Mesendoderm (in vitro differentiated cells): ENCODE measurements around the gene OGG1.
A peak's percentile ranks its signal among the peaks of the same experiment; 100 is the strongest.

Experiments
- DNase-seq: peaks from one replicate; pipeline ENCODE4 v3.0.0; 2013
- H2AK5ac ChIP-seq: 2 replicates; pipeline ENCODE4 v1.6.1; 2013; ENCODE audit warnings: low read length, inconsistent platforms
- H2BK120ac ChIP-seq: 2 replicates; pipeline ENCODE4 v1.6.1; 2013; ENCODE audit warnings: low read depth, mild to moderate bottlenecking, low read length, moderate library complexity, mixed read lengths
- H2BK15ac ChIP-seq: replicated peaks from 2 replicates; pipeline ENCODE4 v1.6.1; 2013; ENCODE audit warnings: low read depth, mild to moderate bottlenecking, moderate library complexity
- H2BK5ac ChIP-seq: 2 replicates; pipeline ENCODE4 v1.6.1; 2013; ENCODE audit warnings: low read length, inconsistent platforms
- H3K18ac ChIP-seq: 2 replicates; pipeline ENCODE4 v1.6.1; 2013; ENCODE audit warnings: mild to moderate bottlenecking, low read length, mixed read lengths
- H3K23ac ChIP-seq: one replicate; pipeline ENCODE4 v1.6.1; 2013; ENCODE audit warnings: low read length
- H3K27ac ChIP-seq: 2 replicates; pipeline ENCODE4 v1.5.1; 2013; ENCODE audit warnings: low read depth, mild to moderate bottlenecking, inconsistent platforms, low read length, moderate library complexity
- H3K27me3 ChIP-seq: 2 replicates; pipeline ENCODE4 v1.6.1; 2013; ENCODE audit warnings: low read length, control low read depth, mild to moderate bottlenecking, inconsistent platforms; ENCODE audit not compliant: insufficient read depth, poor library complexity
- H3K36me3 ChIP-seq: 2 replicates; pipeline ENCODE4 v1.6.1; 2013; ENCODE audit warnings: low read length, inconsistent platforms; ENCODE audit not compliant: control insufficient read depth, insufficient read depth
- H3K4ac ChIP-seq: one replicate; pipeline ENCODE4 v1.6.1; 2013; ENCODE audit warnings: low read depth, mild to moderate bottlenecking, low read length, moderate library complexity
- H3K4me1 ChIP-seq: 2 replicates; pipeline ENCODE4 v1.6.1; 2013; ENCODE audit warnings: low read depth, low read length, inconsistent platforms; ENCODE audit not compliant: control insufficient read depth
- H3K4me2 ChIP-seq: 2 replicates; pipeline ENCODE4 v1.6.1; 2013; ENCODE audit warnings: low read length
- H3K4me3 ChIP-seq: 2 replicates; pipeline ENCODE4 v1.5.1; 2013; ENCODE audit warnings: mild to moderate bottlenecking, low read length
- H3K56ac ChIP-seq: one replicate; pipeline ENCODE4 v1.6.1; 2013; ENCODE audit warnings: low read length
- H3K79me1 ChIP-seq: 2 replicates; pipeline ENCODE4 v1.6.1; 2013; ENCODE audit warnings: low read length, inconsistent platforms
- H3K79me2 ChIP-seq: 2 replicates; pipeline ENCODE4 v1.6.1; 2013; ENCODE audit warnings: mild to moderate bottlenecking, low read length; ENCODE audit not compliant: control insufficient read depth, insufficient read depth
- H3K9ac ChIP-seq: 2 replicates; pipeline ENCODE4 v1.6.1; 2013; ENCODE audit warnings: low read length, inconsistent platforms
- H4K5ac ChIP-seq: one replicate; pipeline ENCODE4 v1.6.1; 2013; ENCODE audit warnings: low read length
- H4K8ac ChIP-seq: one replicate; pipeline ENCODE4 v1.6.1; 2013; ENCODE audit warnings: low read depth, mild to moderate bottlenecking, control low read depth, low read length, moderate library complexity
- WGBS: extraction: QIAGEN DNeasy Blood & Tissue Kit; methylation state at CpG from one replicate; pipeline ENCODE4 v1.1.7; 2013; ENCODE audit warnings: low lambda C conversion rate, missing lambda C conversion rate; ENCODE audit not compliant: insufficient coverage; ENCODE audit errors: extremely low coverage; 5-methylcytosine and 5-hydroxymethylcytosine counted together

Gene OGG1

DNA sequence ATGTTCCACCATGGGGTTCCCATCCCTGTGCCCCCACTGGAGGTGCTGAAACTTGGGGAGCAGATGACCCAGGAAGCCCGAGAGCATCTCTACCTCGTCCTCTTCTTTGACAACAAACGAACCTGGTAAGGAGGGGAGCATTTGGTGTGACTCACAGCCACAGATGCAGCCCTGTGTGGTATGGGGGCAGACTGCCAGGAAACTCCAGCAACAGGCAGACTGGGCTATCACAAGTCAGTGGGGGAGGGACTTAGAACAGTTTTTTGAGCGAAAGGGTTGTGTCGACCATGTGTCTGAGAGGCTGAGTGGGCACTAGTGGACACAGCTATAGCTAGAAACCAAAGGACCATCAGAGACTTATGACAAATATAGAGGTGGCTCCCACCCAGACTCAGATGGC lies 3.4 kb upstream of the OGG1 start:
- H3K23ac ChIP-seq = no peak overlapping the region
- no peak for DNase-seq
- no peaks in the 10 kb centered on the region for H3K27me3 ChIP-seq
- no peak overlapping the region for H4K8ac ChIP-seq
- no peak overlapping the region for H3K9ac ChIP-seq
- H3K36me3 ChIP-seq = peaks cover 31% of the 10 kb centered on the region
- no peak overlapping the region for H2BK5ac ChIP-seq
- no peak overlapping the region for H3K27ac ChIP-seq
- no peak overlapping the region for H3K4me3 ChIP-seq
- H3K4ac ChIP-seq = no peak overlapping the region
- peaks cover 5% of the 10 kb centered on the region for H3K79me1 ChIP-seq
- peaks cover 4% of the 10 kb centered on the region for H3K4me1 ChIP-seq
- no CpG with 5 or more reads among the region's 5 CpGs for WGBS
- no peak overlapping the region for H3K4me2 ChIP-seq
- no peak overlapping the region for H2BK120ac ChIP-seq
- H2BK15ac ChIP-seq = no peak overlapping the region
- no peak overlapping the region for H3K56ac ChIP-seq
- H3K18ac ChIP-seq = no peak overlapping the region
- H4K5ac ChIP-seq = no peak overlapping the region
- no peak overlapping the region for H2AK5ac ChIP-seq
- H3K79me2 ChIP-seq = peaks cover 2% of the 10 kb centered on the region

DNA sequence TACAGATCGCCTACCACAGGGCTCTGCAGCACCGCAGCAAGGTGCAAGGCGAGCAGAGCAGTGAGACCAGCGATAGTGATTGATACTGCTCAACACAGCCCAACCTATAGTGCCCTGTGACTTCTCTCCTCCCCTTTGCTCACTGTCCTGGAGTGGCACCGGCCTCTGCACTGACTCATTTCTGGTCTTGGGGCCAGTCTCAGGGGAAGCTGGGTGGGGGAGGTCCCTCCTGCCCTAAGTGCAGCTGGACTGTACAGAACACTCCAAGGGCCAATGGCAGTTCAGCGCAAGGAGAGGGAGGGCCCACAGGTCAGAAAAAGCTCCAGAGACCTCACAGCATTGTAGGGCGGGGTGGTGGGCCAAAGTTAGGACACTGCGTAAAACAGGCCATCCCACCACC lies 2.5 kb upstream of the OGG1 start:
- Histone ChIP-seq H3K4me3 (no peak overlapping the region), H3K23ac (no peak overlapping the region), H3K27me3 (no peaks in the 10 kb centered on the region), H3K79me1 (peaks cover 6% of the 10 kb centered on the region), H3K4me2 (no peak overlapping the region), H3K4ac (no peak overlapping the region), H4K5ac (no peak overlapping the region), H3K36me3 (peaks cover 26% of the 10 kb centered on the region), H2AK5ac (no peak overlapping the region), H2BK15ac (no peak overlapping the region), H3K79me2 (peaks cover 2% of the 10 kb centered on the region), H3K56ac (no peak overlapping the region), H2BK120ac (no peak overlapping the region), H3K27ac (no peak overlapping the region), H2BK5ac (no peak overlapping the region), H3K9ac (no peak overlapping the region), H4K8ac (no peak overlapping the region), H3K18ac (no peak overlapping the region), H3K4me1 (peaks cover 4% of the 10 kb centered on the region)
- WGBS = no CpG with 5 or more reads among the region's 8 CpGs
- no peak for DNase-seq

DNA sequence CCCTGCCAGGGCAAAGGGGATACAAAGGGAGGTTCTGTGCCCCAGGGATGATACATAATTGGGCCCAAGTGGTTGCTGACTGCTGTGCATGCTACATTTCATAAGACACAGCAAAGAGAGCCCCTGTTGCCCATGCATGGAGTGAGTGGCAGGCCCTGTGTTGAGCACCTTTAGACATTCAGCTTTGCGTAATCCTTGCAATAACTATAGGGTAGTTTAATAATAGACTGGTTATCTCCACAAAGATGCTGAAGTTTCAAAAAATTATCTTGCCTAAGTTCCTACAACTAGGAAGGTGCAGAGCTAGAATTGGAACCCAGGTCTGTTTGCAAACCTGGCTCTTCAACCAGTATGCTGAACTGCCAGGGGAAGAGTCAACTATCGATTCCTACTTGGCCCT lies 1.7 kb upstream of the OGG1 start:
- Histone ChIP-seq H3K36me3 (peaks cover 21% of the 10 kb centered on the region), H2BK120ac (no peak overlapping the region)
- WGBS = no CpG with 5 or more reads among the region's 2 CpGs

DNA sequence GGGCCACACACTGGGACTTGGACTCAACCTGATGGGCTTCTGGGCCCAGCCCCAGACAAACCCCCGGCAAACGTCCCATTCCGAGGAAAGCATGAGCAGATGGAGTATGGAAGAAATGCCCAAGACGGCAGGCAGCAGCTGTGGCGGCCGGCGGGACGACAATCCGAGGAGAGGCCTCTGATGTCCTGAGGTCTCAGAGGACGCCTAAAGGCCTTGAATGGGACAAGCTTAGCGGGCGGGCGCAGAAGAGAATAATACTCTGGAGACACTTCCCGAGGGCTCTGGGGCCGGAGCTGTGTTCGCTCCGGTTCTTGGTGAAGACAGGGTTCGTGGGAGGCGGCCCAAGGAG lies 482 bp upstream of the OGG1 start:
- peaks cover 15% of the 10 kb centered on the region for H3K36me3 ChIP-seq
- H2AK5ac ChIP-seq = no peak overlapping the region
- peak overlapping the region; percentile 58 for H2BK5ac ChIP-seq
- peak overlapping the region; percentile 73 for H3K4ac ChIP-seq
- no peak overlapping the region for H4K5ac ChIP-seq
- H3K4me2 ChIP-seq = peak overlapping the region; percentile 87
- peak overlapping the region; percentile 89 for H3K27ac ChIP-seq
- no peak overlapping the region for H4K8ac ChIP-seq
- no peak overlapping the region for H2BK15ac ChIP-seq
- no peak overlapping the region for H3K18ac ChIP-seq
- H3K23ac ChIP-seq = peak overlapping the region; percentile 74
- peaks cover 6% of the 10 kb centered on the region for H3K79me1 ChIP-seq
- DNase-seq = no peak
- H3K4me3 ChIP-seq = peak overlapping the region; percentile 66
- H3K9ac ChIP-seq = peak overlapping the region; percentile 92
- peaks cover 2% of the 10 kb centered on the region for H3K79me2 ChIP-seq
- no peak overlapping the region for H2BK120ac ChIP-seq
- H3K56ac ChIP-seq = peak overlapping the region; percentile 92
- H3K27me3 ChIP-seq = no peaks in the 10 kb centered on the region
- no CpG with 5 or more reads among the region's 19 CpGs for WGBS
- H3K4me1 ChIP-seq = peaks cover 4% of the 10 kb centered on the region

More for the DNA sequence above, 1.7 kb upstream of the OGG1 start:
- no peak overlapping the region for H3K27ac ChIP-seq
- no peak overlapping the region for H4K8ac ChIP-seq
- H3K9ac ChIP-seq = no peak overlapping the region
- H2AK5ac ChIP-seq = no peak overlapping the region
- H3K27me3 ChIP-seq = no peaks in the 10 kb centered on the region
- no peak overlapping the region for H3K4me3 ChIP-seq
- no peak overlapping the region for H3K4ac ChIP-seq
- H3K18ac ChIP-seq = no peak overlapping the region
- no peak for DNase-seq
- peaks cover 6% of the 10 kb centered on the region for H3K79me1 ChIP-seq
- peaks cover 2% of the 10 kb centered on the region for H3K79me2 ChIP-seq
- no peak overlapping the region for H3K56ac ChIP-seq
- H3K23ac ChIP-seq = no peak overlapping the region
- no peak overlapping the region for H2BK5ac ChIP-seq
- no peak overlapping the region for H3K4me2 ChIP-seq
- H2BK15ac ChIP-seq = no peak overlapping the region
- H3K4me1 ChIP-seq = peaks cover 4% of the 10 kb centered on the region
- no peak overlapping the region for H4K5ac ChIP-seq

DNA sequence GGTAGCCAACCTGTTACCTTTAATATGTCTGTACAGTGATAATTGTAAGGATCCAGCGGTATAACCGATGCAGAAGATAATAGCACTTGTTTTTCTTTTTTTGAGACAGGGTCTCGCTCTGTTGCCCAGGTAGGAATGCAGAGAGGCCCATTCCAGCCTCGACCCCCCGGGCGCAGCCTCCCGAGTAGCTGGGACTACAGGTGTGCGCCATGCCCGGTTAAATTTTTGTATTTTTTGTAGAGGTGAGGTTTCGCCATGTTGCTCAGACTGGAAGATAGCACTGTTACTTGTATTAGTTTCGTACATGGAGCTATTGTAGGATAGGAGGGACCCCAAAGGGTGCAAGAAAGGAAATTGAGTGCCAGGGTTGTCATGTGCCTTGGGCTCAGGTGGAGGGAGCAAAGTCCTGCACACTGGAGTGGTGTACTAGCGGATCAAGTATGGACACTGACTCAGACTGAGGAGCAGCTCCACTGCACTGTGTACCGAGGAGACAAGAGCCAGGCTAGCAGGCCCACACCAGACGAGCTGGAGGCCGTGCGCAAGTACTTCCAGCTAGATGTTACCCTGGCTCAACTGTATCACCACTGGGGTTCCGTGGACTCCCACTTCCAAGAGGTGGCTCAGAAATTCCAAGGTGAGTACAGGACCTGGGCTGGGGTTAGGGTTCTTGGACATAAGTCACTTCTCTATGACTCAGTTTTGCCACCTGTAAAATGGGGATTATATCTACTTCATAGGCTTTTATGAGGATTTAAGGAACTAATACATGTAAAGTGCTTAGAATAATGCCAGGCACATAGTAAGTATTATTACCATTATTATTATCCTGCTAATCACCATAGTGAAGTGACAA lies 1.0 kb downstream of the OGG1 start:
- Histone ChIP-seq H3K23ac (no peak overlapping the region), H4K8ac (no peak overlapping the region), H3K36me3 (peaks cover 7% of the 10 kb centered on the region), H3K18ac (no peak overlapping the region), H3K79me2 (peaks cover 2% of the 10 kb centered on the region), H3K56ac (peak overlapping the region; percentile 97), H3K27ac (no peak overlapping the region), H2BK5ac (no peak overlapping the region), H2BK120ac (no peak overlapping the region), H3K4me1 (peaks cover 4% of the 10 kb centered on the region), H3K4me2 (peak overlapping the region; percentile 90), H2BK15ac (no peak overlapping the region), H3K4me3 (peak overlapping the region; percentile 81), H3K79me1 (peaks cover 6% of the 10 kb centered on the region), H3K4ac (peak overlapping the region; percentile 8), H2AK5ac (peak overlapping the region; percentile 46), H4K5ac (no peak overlapping the region), H3K27me3 (no peaks in the 10 kb centered on the region), H3K9ac (peak overlapping the region; percentile 79)
- no peak for DNase-seq
- no CpG with 5 or more reads among the region's 17 CpGs for WGBS

DNA sequence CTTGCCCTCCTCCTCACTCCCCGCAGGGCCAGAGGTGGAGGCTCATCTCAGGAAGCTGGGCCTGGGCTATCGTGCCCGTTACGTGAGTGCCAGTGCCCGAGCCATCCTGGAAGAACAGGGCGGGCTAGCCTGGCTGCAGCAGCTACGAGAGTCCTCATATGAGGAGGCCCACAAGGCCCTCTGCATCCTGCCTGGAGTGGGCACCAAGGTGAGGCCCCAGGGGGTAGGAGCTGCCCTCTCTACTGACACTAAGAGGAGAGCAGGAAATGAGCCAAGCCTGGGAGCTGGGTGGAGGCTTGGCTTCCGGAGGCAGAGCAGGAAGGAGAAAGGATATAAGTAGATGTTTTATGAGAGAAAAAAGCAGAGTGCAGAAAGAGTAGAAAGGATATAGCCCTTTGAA lies 4.9 kb downstream of the OGG1 start:
- WGBS = no CpG with 5 or more reads among the region's 8 CpGs
- Histone ChIP-seq H3K27me3 (no peaks in the 10 kb centered on the region), H3K56ac (no peak overlapping the region), H2BK5ac (no peak overlapping the region), H2BK120ac (no peak overlapping the region), H3K18ac (no peak overlapping the region), H3K4me2 (no peak overlapping the region), H3K79me1 (peaks cover 6% of the 10 kb centered on the region), H3K79me2 (peaks cover 2% of the 10 kb centered on the region), H4K8ac (no peak overlapping the region), H3K27ac (no peak overlapping the region), H2BK15ac (no peak overlapping the region), H3K9ac (no peak overlapping the region), H2AK5ac (no peak overlapping the region), H3K4me3 (no peak overlapping the region), H3K23ac (no peak overlapping the region), H3K36me3 (peaks cover 3% of the 10 kb centered on the region), H4K5ac (no peak overlapping the region), H3K4ac (no peak overlapping the region), H3K4me1 (peaks cover 4% of the 10 kb centered on the region)
- no peak for DNase-seq
